ENCODE data around the gene JADE2.
"Not testable (repeated sequence)": the region's sequence is repeated elsewhere in the genome, so short reads cannot be mapped to it uniquely, and the experiment has no call there.

Gene JADE2

GRCh38 chr5:134550271-134551214 is 25.1 kb downstream of the JADE2 start:
- in situ Hi-C loops (cut with MboI; ENCODE audit: low sequenced_read_pairs): no loop called here

- in situ Hi-C loops (cut with MboI; ENCODE audit: low sequenced_read_pairs): no loop called here
These were observed 26.4 kb downstream of the JADE2 start for GRCh38 chr5:134551901-134552300.

DNA sequence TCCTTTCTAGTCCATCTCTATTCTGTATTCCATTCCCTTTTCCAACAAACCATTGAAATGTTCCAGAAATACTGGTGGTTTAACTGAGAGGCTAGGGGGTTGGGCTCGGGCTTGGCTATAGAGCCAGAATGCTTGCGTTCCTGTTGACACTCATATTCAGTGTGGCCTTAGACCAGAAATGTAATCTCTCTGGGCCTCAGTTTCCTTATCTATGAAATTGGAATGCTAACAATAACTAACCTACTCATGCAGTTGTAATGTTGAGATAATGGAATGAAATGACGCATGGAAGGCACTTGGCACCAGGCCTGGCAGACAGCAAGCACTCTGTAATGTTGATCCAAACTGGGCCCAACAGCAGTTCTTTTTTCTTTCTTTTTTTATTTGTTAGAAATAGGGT is 26.8 kb downstream of the JADE2 start:
- in situ Hi-C loops (cut with MboI; ENCODE audit: low sequenced_read_pairs): no loop called here

DNA sequence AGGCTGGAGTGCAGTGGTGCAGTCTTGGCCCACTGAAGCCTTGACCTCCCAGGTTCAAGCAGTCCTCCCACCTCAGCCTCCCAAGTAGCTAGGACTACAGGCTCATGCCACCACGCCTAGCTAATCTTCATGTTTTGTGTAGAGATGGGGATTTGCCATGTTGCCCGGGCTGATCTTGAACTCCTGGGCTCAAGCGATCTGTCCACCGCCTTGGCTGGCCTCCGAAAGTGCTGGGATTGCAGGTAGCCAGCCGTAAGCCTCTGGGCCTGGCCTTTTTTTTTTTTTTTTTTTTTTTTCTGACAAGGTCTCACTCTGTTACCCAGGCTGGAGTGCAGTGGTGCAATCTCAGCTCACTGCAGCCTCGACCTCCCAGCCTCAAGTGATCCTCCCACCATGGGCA is 27.2 kb downstream of the JADE2 start:
- in situ Hi-C loops (cut with MboI; ENCODE audit: low sequenced_read_pairs): not testable (repeated sequence)

DNA sequence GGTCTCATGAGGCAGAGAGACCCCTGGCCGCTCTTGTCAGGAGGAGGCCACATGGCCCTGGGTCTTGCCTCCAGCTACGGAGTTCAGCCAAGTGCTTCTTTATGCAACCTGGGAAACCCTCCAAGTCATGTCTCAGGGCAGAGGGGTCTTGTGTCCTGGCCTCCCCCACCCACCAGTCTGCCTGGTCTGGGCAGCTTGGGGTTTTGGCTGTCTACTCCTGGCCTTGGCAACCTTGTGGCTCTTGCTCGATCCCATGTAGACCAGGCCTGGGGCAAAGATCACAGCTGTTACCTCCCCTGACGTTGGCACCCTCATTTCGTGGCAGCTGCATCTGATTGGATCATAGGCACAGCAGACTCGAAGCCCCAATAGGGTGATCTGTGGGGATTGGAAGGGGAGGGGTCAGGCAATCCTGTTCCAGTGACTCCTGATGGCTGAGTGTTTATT is 28.4 kb downstream of the JADE2 start:
- in situ Hi-C loops (cut with MboI; ENCODE audit: low sequenced_read_pairs): no loop called here

GRCh38 chr5:134554319-134555222 is 29.1 kb downstream of the JADE2 start:
- in situ Hi-C loops (cut with MboI; ENCODE audit: low sequenced_read_pairs): no loop called here

DNA sequence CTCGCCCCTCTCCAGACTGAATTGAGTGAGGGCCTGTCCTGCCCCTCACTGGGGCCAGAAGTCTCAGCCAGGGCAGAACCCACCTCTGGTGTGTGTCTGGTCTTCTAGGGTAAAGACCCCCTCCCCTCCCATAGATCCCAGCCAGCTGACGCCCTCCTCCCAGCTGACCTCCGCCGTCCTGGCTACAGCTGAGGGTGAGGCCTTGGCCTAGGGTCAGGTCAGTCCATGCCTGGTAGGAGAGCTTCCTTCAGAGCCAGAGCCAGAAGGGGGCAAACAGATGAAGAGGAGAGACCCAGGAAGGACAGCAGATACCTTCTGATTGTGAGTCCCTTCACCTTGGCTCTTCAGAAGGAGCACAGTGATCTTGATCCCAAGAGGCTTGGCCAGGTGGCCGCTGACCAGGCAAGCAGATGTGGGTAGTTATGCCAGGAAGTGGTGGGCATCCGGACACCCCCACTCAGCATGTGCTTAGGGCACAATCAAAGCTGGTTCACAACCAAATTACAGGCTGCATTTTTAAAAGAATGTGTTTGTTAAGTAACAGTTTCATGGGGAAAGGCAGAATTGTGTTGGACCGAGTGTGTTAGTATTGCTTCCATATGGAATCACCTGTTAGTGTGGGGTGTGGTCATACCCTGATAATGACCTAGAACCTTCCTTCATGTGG is 29.9 kb downstream of the JADE2 start:
- in situ Hi-C loops (cut with MboI; ENCODE audit: low sequenced_read_pairs): no loop called here

DNA sequence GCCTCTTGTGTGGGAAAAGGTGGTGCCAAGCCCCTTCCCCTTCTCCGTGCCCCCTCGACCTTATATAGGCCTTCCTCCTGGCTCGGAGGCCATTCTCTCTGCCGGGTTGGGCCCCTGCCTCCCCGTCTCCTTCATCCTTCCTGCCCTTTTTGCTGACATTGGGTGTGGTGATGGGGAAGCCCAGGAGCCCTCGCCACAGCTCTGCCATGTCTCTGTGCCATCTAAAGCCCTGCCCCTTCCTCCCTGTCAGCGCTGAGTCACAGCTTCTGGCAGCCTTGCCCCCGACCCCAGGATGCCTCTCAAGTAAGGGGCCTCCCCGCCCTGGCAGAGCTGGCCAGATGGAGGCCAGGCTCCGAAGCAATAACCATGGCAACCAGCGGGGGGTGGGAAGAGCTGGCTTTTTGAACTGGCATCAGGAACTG is 30.4 kb downstream of the JADE2 start:
- in situ Hi-C loops (cut with MboI; ENCODE audit: low sequenced_read_pairs): no loop called here

- in situ Hi-C loops (cut with MboI; ENCODE audit: low sequenced_read_pairs): not testable (repeated sequence)
These were observed 31.1 kb downstream of the JADE2 start for GRCh38 chr5:134556588-134556987.

DNA sequence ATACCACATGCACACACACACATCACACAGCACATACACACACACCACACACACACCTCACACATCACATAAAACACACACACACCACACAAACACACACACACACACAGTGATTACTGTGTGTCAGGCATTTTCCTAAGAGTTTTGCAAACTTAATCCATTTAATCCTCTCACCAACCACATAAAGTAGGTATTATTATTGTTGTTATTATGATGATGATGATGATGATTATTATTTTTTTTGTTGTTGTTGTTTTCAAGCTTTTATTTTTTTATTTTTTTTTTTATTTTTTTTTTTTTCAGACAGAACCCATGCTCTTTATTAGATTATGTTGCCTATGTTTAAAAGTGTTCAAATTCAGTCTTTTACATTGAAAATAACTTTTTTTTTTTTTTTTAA is 31.5 kb downstream of the JADE2 start:
- in situ Hi-C loops (cut with MboI; ENCODE audit: low sequenced_read_pairs): no loop called here

- in situ Hi-C loops (cut with MboI; ENCODE audit: low sequenced_read_pairs): no loop called here
These were observed 34.2 kb downstream of the JADE2 start for GRCh38 chr5:134559672-134560071.

DNA sequence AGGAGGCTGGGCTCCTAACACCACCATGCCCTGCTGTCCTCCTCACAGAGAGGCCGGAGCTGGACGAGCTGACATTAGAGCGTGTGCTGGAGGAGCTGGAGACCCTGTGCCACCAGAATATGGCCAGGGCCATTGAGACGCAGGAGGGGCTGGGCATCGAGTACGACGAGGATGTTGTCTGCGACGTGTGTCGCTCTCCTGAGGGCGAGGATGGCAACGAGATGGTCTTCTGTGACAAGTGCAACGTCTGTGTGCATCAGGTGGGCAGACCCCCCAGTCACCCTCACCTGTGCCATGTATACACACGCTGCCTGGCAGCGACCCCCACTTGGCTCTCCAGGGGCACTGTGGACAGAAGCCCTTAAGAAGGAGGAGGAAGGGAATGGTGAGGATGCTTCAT is 35.2 kb downstream of the JADE2 start:
- in situ Hi-C loops (cut with MboI; ENCODE audit: low sequenced_read_pairs): no loop called here

DNA sequence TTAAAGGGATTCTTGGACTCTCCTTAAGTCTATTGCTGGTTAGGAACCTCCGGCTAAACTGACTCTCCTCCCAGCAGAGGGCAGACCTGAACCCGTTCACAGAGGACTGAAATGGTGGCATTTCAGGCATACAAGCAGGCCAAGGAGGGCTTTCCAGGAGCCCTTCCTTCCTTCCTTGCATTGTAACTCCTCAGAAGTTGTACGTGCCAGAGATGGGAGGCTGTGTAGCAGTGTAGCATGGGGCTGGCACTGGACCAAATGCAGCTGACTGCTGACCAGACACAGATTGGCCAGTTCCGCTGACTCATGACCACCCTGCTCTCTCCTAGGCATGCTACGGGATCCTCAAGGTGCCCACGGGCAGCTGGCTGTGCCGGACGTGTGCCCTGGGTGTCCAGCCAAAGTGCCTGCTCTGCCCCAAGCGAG is 36.4 kb downstream of the JADE2 start:
- in situ Hi-C loops (cut with MboI; ENCODE audit: low sequenced_read_pairs): no loop called here

GRCh38 chr5:134563221-134563620 is 37.8 kb downstream of the JADE2 start:
- in situ Hi-C loops (cut with MboI; ENCODE audit: low sequenced_read_pairs): no loop called here

GRCh38 chr5:134563962-134564361 is 38.5 kb downstream of the JADE2 start:
- in situ Hi-C loops (cut with MboI; ENCODE audit: low sequenced_read_pairs): no loop called here

DNA sequence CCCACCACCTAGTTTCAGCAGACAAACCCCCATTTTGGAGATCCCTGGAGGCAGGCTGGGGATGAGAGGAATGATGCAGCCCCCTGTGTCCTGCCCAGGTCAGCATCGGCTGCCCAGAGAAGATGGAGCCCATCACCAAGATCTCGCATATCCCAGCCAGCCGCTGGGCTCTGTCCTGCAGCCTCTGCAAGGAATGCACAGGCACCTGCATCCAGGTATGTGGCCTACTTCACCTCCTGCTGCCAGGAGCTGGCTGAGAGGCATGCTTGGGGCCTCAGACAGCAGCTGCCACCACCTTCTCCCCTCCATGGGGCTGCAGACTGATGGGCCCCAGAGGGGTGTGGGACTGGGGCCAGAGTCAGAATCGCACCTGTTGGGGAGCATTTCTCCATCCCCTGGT is 38.9 kb downstream of the JADE2 start:
- in situ Hi-C loops (cut with MboI; ENCODE audit: low sequenced_read_pairs): no loop called here

GRCh38 chr5:134565791-134566740 is 40.6 kb downstream of the JADE2 start:
- in situ Hi-C loops (cut with MboI; ENCODE audit: low sequenced_read_pairs): no loop called here

DNA sequence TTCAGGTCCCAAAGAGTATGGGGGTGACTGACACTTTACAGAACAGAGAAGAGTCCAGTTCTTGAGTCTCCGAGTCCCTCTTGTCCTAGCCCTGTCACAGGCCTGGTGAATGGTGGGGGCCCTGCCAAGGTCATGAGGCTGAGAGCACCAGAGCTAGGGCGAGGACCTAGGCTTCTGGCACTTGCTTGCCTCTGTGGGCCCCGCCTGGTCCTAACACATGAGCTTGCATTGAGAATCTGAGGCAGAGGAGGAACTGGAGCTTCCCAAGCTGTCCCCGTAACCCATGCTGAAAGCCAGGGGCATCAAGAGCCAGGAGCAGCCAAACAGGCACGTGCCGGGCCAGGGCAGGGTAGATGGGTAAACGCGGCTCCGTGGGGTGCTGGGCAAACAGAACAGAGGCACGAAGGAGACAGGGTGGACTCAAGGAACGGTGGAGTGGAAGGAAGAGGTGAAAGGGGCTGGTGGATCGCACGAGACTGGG is 41.3 kb downstream of the JADE2 start:
- in situ Hi-C loops (cut with MboI; ENCODE audit: low sequenced_read_pairs): no loop called here

DNA sequence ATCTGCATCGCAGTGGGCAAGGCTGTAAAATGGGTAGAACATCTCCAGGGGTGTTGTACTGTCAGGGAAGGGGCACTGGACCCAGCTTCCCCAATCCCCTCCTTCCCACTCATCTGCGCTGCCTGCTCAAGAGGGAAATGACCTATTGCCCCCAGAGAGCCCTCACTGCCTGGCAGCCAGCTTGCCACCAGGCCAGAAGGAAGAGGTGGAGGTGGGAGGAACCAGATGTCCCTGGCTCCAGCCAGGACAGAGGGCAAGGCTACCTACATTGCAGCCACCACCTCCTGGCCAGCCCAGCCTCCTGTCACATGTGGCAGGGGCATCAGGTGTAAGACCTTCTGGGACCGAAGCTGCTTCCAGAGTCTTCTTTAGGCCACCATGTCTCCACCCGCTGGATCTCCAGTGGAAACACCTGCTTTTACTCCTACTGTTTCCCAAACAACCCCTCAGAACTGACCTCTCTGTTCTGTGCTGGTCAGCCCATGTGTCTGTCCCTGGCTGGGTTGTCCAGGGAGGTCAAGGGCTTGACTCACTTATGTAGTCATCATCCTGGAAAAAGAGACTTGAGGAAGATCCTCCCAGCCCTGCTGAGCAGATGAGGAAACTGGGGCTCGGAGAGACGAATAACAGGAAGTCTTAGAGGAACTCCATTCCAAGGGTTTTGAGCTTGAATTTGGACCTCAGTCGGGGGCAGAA is 42.3 kb downstream of the JADE2 start:
- in situ Hi-C loops (cut with MboI; ENCODE audit: low sequenced_read_pairs): no loop called here
